Neuronal stem cell (in vitro differentiated cells): ENCODE measurements around the gene MGRN1.

Source experiments
- DNase-seq: peaks from one replicate; pipeline ENCODE4 v3.0.0-alpha.2; 2013; ENCODE audit warnings: low spot score
- H2AFZ ChIP-seq: one replicate; pipeline ENCODE4 v1.6.1; 2013; ENCODE audit warnings: mild to moderate bottlenecking, low read length, inconsistent platforms
- H2AK5ac ChIP-seq: 2 replicates; pipeline ENCODE4 v1.6.1; 2013; ENCODE audit warnings: low read depth, mild to moderate bottlenecking, inconsistent platforms, low read length, moderate library complexity, mixed read lengths
- H2BK120ac ChIP-seq: 2 replicates; pipeline ENCODE4 v1.6.1; 2013; ENCODE audit warnings: low read depth, mild to moderate bottlenecking, inconsistent platforms, low read length, moderate library complexity, mixed read lengths
- H2BK12ac ChIP-seq: one replicate; pipeline ENCODE4 v1.6.1; 2013; ENCODE audit warnings: low read length, inconsistent platforms
- H2BK15ac ChIP-seq: 2 replicates; pipeline ENCODE4 v1.6.1; 2013; ENCODE audit warnings: mild to moderate bottlenecking, low read length, inconsistent platforms, mixed read lengths
- H2BK5ac ChIP-seq: one replicate; pipeline ENCODE4 v1.6.1; 2013; ENCODE audit warnings: inconsistent platforms, mild to moderate bottlenecking, low read length, moderate library complexity
- H3K14ac ChIP-seq: one replicate; pipeline ENCODE4 v1.6.1; 2013; ENCODE audit warnings: low read length, inconsistent platforms
- H3K18ac ChIP-seq: 2 replicates; pipeline ENCODE4 v1.6.1; 2013; ENCODE audit warnings: low read length, inconsistent platforms
- H3K23ac ChIP-seq: 2 replicates; pipeline ENCODE4 v1.6.1; 2013; ENCODE audit warnings: low read depth, mild to moderate bottlenecking, mixed read lengths, low read length, inconsistent platforms; ENCODE audit not compliant: poor library complexity
- H3K27ac ChIP-seq: replicated peaks from 3 replicates; pipeline ENCODE4 v1.5.1; 2013; ENCODE audit warnings: low read length, inconsistent platforms
- H3K27me3 ChIP-seq, 3 experiments: 2 replicates each; pipeline ENCODE4 v1.6.1; 2013; ENCODE audit warnings: low read length in 3 of 3, mild to moderate bottlenecking in 2 of 3, inconsistent platforms in 1 of 3, low read depth in 1 of 3, mixed read lengths in 1 of 3, moderate library complexity in 1 of 3; ENCODE audit not compliant: control insufficient read depth in 3 of 3, insufficient read depth in 3 of 3
- H3K36me3 ChIP-seq, 2 donors: replicated peaks in 1 of 2; 2 replicates each; pipeline ENCODE4 v1.6.1; 2013; ENCODE audit warnings: low read length in 2 of 2; ENCODE audit not compliant: control insufficient read depth in 2 of 2, insufficient read depth in 2 of 2
- H3K4ac ChIP-seq: 2 replicates; pipeline ENCODE4 v1.6.1; 2013; ENCODE audit warnings: inconsistent platforms, mild to moderate bottlenecking, low read length, moderate library complexity
- H3K4me1 ChIP-seq, 2 donors: 1 replicate in 1 of 2; 2 replicates in 1 of 2; pipeline ENCODE4 v1.6.1; 2013; ENCODE audit warnings: low read length in 2 of 2, low read depth in 1 of 2; ENCODE audit not compliant: control insufficient read depth in 2 of 2, insufficient read depth in 1 of 2
- H3K4me2 ChIP-seq: one replicate; pipeline ENCODE4 v1.6.1; 2013; ENCODE audit warnings: mild to moderate bottlenecking, low read length, inconsistent platforms; ENCODE audit not compliant: insufficient read depth, poor library complexity, severe bottlenecking
- H3K4me3 ChIP-seq, 2 donors: 2 replicates each; pipeline ENCODE4 v1.5.1; 2013; ENCODE audit warnings: low read length in 2 of 2, mild to moderate bottlenecking in 2 of 2, inconsistent platforms in 1 of 2, moderate library complexity in 1 of 2
- H3K79me1 ChIP-seq: one replicate; pipeline ENCODE4 v1.6.1; 2013; ENCODE audit warnings: low read depth, mild to moderate bottlenecking, inconsistent platforms, low read length, moderate library complexity
- H3K9ac ChIP-seq: one replicate; pipeline ENCODE4 v1.6.1; 2013; ENCODE audit warnings: mild to moderate bottlenecking, low read depth, low read length, inconsistent platforms; ENCODE audit not compliant: poor library complexity
- H3K9me3 ChIP-seq, 2 donors: replicated peaks in 1 of 2; 2 replicates each; pipeline versions ENCODE3 to v1.6.1; 2013; ENCODE audit warnings: low read length in 2 of 2, mild to moderate bottlenecking in 2 of 2, inconsistent platforms in 1 of 2, low read depth in 1 of 2, mixed read lengths in 1 of 2, moderate library complexity in 1 of 2; ENCODE audit not compliant: control insufficient read depth in 2 of 2, insufficient read depth in 1 of 2
- H4K8ac ChIP-seq: one replicate; pipeline ENCODE4 v1.6.1; 2013; ENCODE audit warnings: low read depth, mild to moderate bottlenecking, inconsistent platforms, low read length, moderate library complexity
- H4K91ac ChIP-seq: one replicate; pipeline ENCODE4 v1.6.1; 2013; ENCODE audit warnings: low read length, low read depth, mild to moderate bottlenecking, inconsistent platforms; ENCODE audit not compliant: poor library complexity
- WGBS, 2 donors: extraction: QIAGEN DNeasy Blood & Tissue Kit; methylation state at CpG; one replicate each; pipeline ENCODE4 v1.1.7; 2013; ENCODE audit warnings: missing lambda C conversion rate in 2 of 2, mixed read lengths in 1 of 2; ENCODE audit not compliant: insufficient read length in 2 of 2, insufficient replicate concordance in 1 of 2; ENCODE audit errors: extremely low coverage in 2 of 2; 5-methylcytosine and 5-hydroxymethylcytosine counted together

MGRN1 gene

GRCh38 chr16:4616047-4616811, 8.4 kb upstream of the MGRN1 start:
- peak; percentile 99 for DNase-seq
- H3K27ac ChIP-seq = peak overlapping the region; percentile 74
- H3K9me3 ChIP-seq = no peaks in the 10 kb centered on the region
- peak overlapping the region; percentile 6 for H2BK120ac ChIP-seq
- WGBS, 2 donors = no CpG with 5 or more reads among the region's 57 CpGs
- peaks cover 0 to 6% (median 0%) of the 10 kb centered on the region in 3 experiments for H3K27me3 ChIP-seq
- peak overlapping the region; percentile 64 for H3K4me2 ChIP-seq
- H2AFZ ChIP-seq = peak overlapping the region; percentile 94
- peak overlapping the region; percentile 83 for H4K8ac ChIP-seq
- H4K91ac ChIP-seq = no peak overlapping the region
- H3K23ac ChIP-seq = peak overlapping the region; percentile 60
- H2BK12ac ChIP-seq = no peak overlapping the region
- no peak overlapping the region for H3K4ac ChIP-seq
- H3K18ac ChIP-seq = peak overlapping the region; percentile 77
- peak overlapping the region; percentile 90 for H2BK15ac ChIP-seq
- H2BK5ac ChIP-seq = peak overlapping the region; percentile 44
- peak overlapping the region; percentile 55 to 66 for H3K4me3 ChIP-seq
- no peak overlapping the region for H3K14ac ChIP-seq
- H3K9ac ChIP-seq = peak overlapping the region; percentile 78
- no peak overlapping the region for H2AK5ac ChIP-seq
- H3K36me3 ChIP-seq = no peaks in the 10 kb centered on the region
- peaks cover 12% of the 10 kb centered on the region for H3K79me1 ChIP-seq
- peaks cover 11 to 16% of the 10 kb centered on the region in 2 donors for H3K4me1 ChIP-seq

- no peak overlapping the region for H3K14ac ChIP-seq
- H3K36me3 ChIP-seq = no peaks in the 10 kb centered on the region
- no peaks in the 10 kb centered on the region for H3K9me3 ChIP-seq
- H4K91ac ChIP-seq = no peak overlapping the region
- H2BK15ac ChIP-seq = no peak overlapping the region
- no peak for DNase-seq
- H2AK5ac ChIP-seq = no peak overlapping the region
- H2BK12ac ChIP-seq = no peak overlapping the region
- no peak overlapping the region for H3K4me3 ChIP-seq
- no peak overlapping the region for H3K18ac ChIP-seq
- H2BK120ac ChIP-seq = no peak overlapping the region
- no peak overlapping the region for H3K4me2 ChIP-seq
- H3K27ac ChIP-seq = no peak overlapping the region
- no peak overlapping the region for H2AFZ ChIP-seq
- H4K8ac ChIP-seq = no peak overlapping the region
- no peak overlapping the region for H3K4ac ChIP-seq
- peaks cover 11 to 16% of the 10 kb centered on the region in 2 donors for H3K4me1 ChIP-seq
- H3K79me1 ChIP-seq = peaks cover 9% of the 10 kb centered on the region
- peak overlapping the region; percentile 50 for H3K9ac ChIP-seq
- no peak overlapping the region for H2BK5ac ChIP-seq
- WGBS, 2 donors = no CpG with 5 or more reads among the region's 8 CpGs
- H3K27me3 ChIP-seq = peaks cover 0 to 6% (median 0%) of the 10 kb centered on the region in 3 experiments
- no peak overlapping the region for H3K23ac ChIP-seq
These were observed 6.7 kb upstream of the MGRN1 start for GRCh38 chr16:4617880-4618279.

GRCh38 chr16:4618645-4619418, 5.8 kb upstream of the MGRN1 start:
- Histone ChIP-seq H3K4ac (no peak overlapping the region), H3K23ac (no peak overlapping the region), H2BK120ac (no peak overlapping the region), H2AK5ac (peak overlapping the region; percentile 14), H2AFZ (no peak overlapping the region), H3K27ac (no peak overlapping the region), H3K18ac (no peak overlapping the region), H2BK12ac (no peak overlapping the region), H3K4me3 (no peak overlapping the region), H3K4me1 (peaks cover 5 to 9% of the 10 kb centered on the region in 2 donors), H3K4me2 (no peak overlapping the region), H3K79me1 (peaks cover 1% of the 10 kb centered on the region), H3K9ac (no peak overlapping the region), H2BK5ac (peak overlapping the region; percentile 44), H4K91ac (no peak overlapping the region), H3K27me3 (peaks cover 0 to 2% (median 0%) of the 10 kb centered on the region in 3 experiments), H3K36me3 (no peaks in the 10 kb centered on the region), H2BK15ac (no peak overlapping the region), H4K8ac (no peak overlapping the region), H3K9me3 (no peaks in the 10 kb centered on the region), H3K14ac (no peak overlapping the region)
- DNase-seq = no peak
- WGBS, 2 donors = no CpG with 5 or more reads among the region's 8 CpGs

- no peak overlapping the region for H3K18ac ChIP-seq
- no peak for DNase-seq
- WGBS, 2 donors = no CpG with 5 or more reads among the region's 7 CpGs
- H3K4me3 ChIP-seq = no peak overlapping the region
- H3K4me1 ChIP-seq = peaks cover 5 to 7% of the 10 kb centered on the region in 2 donors
- H3K9me3 ChIP-seq = peaks cover 0 to 6% of the 10 kb centered on the region in 2 donors
- H2BK120ac ChIP-seq = no peak overlapping the region
- no peak overlapping the region for H3K4ac ChIP-seq
- H3K14ac ChIP-seq = no peak overlapping the region
- H2AFZ ChIP-seq = no peak overlapping the region
- no peaks in the 10 kb centered on the region for H3K27me3 ChIP-seq
- H4K8ac ChIP-seq = no peak overlapping the region
- H3K23ac ChIP-seq = no peak overlapping the region
- H3K27ac ChIP-seq = no peak overlapping the region
- peaks cover 7% of the 10 kb centered on the region for H3K79me1 ChIP-seq
- no peak overlapping the region for H2BK5ac ChIP-seq
- no peak overlapping the region for H3K4me2 ChIP-seq
- H3K9ac ChIP-seq = no peak overlapping the region
- peaks cover 0 to 15% of the 10 kb centered on the region in 2 donors for H3K36me3 ChIP-seq
- no peak overlapping the region for H4K91ac ChIP-seq
- no peak overlapping the region for H2BK15ac ChIP-seq
- no peak overlapping the region for H2BK12ac ChIP-seq
- H2AK5ac ChIP-seq = no peak overlapping the region
These were observed 1.0 kb upstream of the MGRN1 start for GRCh38 chr16:4623593-4623992.
